PC-3 (cell line): ENCODE results near the gene SAP30L. TPM values are rescaled to one million over a fixed set of nuclear protein-coding genes. Genes with fewer than 3 reads are reported as not detected.

Experiments used
- ATAC-seq: fragments of 200-7000 bp; cut with Tn5 transposase; 2 replicates; pipeline ENCODE4 v1.9.1; 2020; ENCODE audit warnings: mild to moderate bottlenecking, moderate library complexity
- BruUV-seq: library from RNA; stranded (reverse); fragments of 400-500 nt; replicated peaks from 2 replicates; lab custom pipeline; 2021; lab: Mats Ljungman, UMichigan
- CTCF ChIA-PET: fragments of 300-600 bp; sonication (Branson Sonifier 250); formaldehyde crosslinking; loops from one replicate; lab custom pipeline; 2022; ENCODE audit warnings: antibody characterized with exemption; lab: Charles Lee
- POLR2A ChIA-PET: fragments of 300-600 bp; sonication (Branson Sonifier 250); formaldehyde crosslinking; loops from one replicate; lab custom pipeline; 2022; ENCODE audit warnings: antibody characterized with exemption; ENCODE audit not compliant: unreplicated experiment; lab: Charles Lee
- DNase-seq: peaks from one replicate; pipeline ENCODE4 v3.0.0-alpha.2; 2015
- H2AFZ ChIP-seq: fragments of 300-600 bp; sonication (generic); 2 replicates; pipeline ENCODE4 v1.6.0; 2016; ENCODE audit warnings: antibody characterized with exemption, low read length
- H3F3A ChIP-seq: fragments of 300-600 bp; sonication (generic); one replicate; pipeline ENCODE4 v1.6.0; 2017; ENCODE audit warnings: antibody characterized with exemption, low read length, control low read depth, mild to moderate bottlenecking; ENCODE audit not compliant: unreplicated experiment
- H3K27ac ChIP-seq: fragments of 300-600 bp; sonication (generic); 2 replicates; pipeline ENCODE4 v1.5.1; 2016; ENCODE audit warnings: mild to moderate bottlenecking, low read length
- H3K27me3 ChIP-seq: fragments of 300-600 bp; sonication (generic); 2 replicates; pipeline ENCODE4 v1.6.1; 2016; ENCODE audit warnings: low read length, mixed read lengths
- H3K36me3 ChIP-seq: fragments of 300-600 bp; sonication (generic); 2 replicates; pipeline ENCODE4 v1.6.1; 2016; ENCODE audit warnings: low read depth, mixed run types, low read length, mixed read lengths
- H3K4me1 ChIP-seq: fragments of 300-600 bp; sonication (generic); 2 replicates; pipeline ENCODE4 v1.5.1; 2016; ENCODE audit warnings: low read length; ENCODE audit not compliant: insufficient read depth
- H3K4me2 ChIP-seq: fragments of 300-600 bp; sonication (generic); 2 replicates; pipeline ENCODE4 v1.6.0; 2016; ENCODE audit warnings: low read length
- H3K4me3 ChIP-seq: fragments of 300-600 bp; sonication (generic); 2 replicates; pipeline ENCODE4 v1.5.1; 2016; ENCODE audit warnings: mild to moderate bottlenecking, low read length, mixed read lengths
- H3K79me2 ChIP-seq: fragments of 300-600 bp; sonication (generic); 2 replicates; pipeline ENCODE4 v1.6.1; 2017; ENCODE audit warnings: low read length, mixed read lengths
- H3K9ac ChIP-seq: fragments of 300-600 bp; sonication (generic); 2 replicates; pipeline ENCODE4 v1.6.0; 2016; ENCODE audit warnings: mild to moderate bottlenecking, low read length
- H3K9me2 ChIP-seq: fragments of 300-600 bp; sonication (generic); replicated peaks from 2 replicates; pipeline ENCODE4 v1.6.1; 2016; ENCODE audit warnings: mixed run types, low read length, mixed read lengths
- H3K9me3 ChIP-seq: fragments of 300-600 bp; sonication (generic); 2 replicates; pipeline ENCODE4 v1.6.1; 2016; ENCODE audit warnings: low read length, mixed read lengths
- H4K20me1 ChIP-seq: fragments of 300-600 bp; sonication (generic); 2 replicates; pipeline ENCODE4 v1.6.1; 2016; ENCODE audit warnings: low read length, mixed read lengths
- CTCF ChIP-seq: fragments of 300-600 bp; sonication (generic); conservative IDR thresholded peaks from 2 replicates; pipeline ENCODE4 v1.5.1; 2017; ENCODE audit warnings: antibody characterized with exemption, low read depth, mild to moderate bottlenecking, low read length
- EZH2 ChIP-seq: fragments of 300-600 bp; sonication (generic); IDR thresholded peaks from one replicate; pipeline ENCODE4 v1.6.1; 2017; ENCODE audit warnings: antibody characterized with exemption, mild to moderate bottlenecking, low read length; ENCODE audit not compliant: unreplicated experiment
- EZH2phosphoT487 ChIP-seq: fragments of 300-600 bp; sonication (generic); IDR thresholded peaks from 2 replicates; pipeline ENCODE4 v1.6.1; 2018; ENCODE audit warnings: mild to moderate bottlenecking, antibody characterized with exemption, low read length, borderline replicate concordance
- intact Hi-C: fragments of 100-400 bp; cut with micrococcal nuclease; formaldehyde crosslinking; loops from 2 replicates; pipeline ENCODE4 v1.9.0; 2023
- total RNA-seq: library from RNA; depleted of rRNA; stranded (reverse); fragments of >200 nt; gene quantifications from 2 replicates; pipeline ENCODE4 v1.2.3, GENCODE V29; 2014

SAP30L gene
- total RNA-seq, 1 experiment from 2014 or later = 36.0 TPM

GRCh38 chr5:154456540-154456939 lies 10.7 kb downstream of the SAP30L start:
- CTCF ChIA-PET = no interaction called here

GRCh38 chr5:154459015-154459414 lies 13.2 kb downstream of the SAP30L start:
- POLR2A ChIA-PET = no interaction called here
- BruUV-seq = no TSS peak
- no peak for DNase-seq

More at GRCh38 chr5:154456540-154456939, 10.7 kb downstream of the SAP30L start:
- Histone ChIP-seq H3K27ac (no peak overlapping the region), H2AFZ (no peak overlapping the region), H3K27me3 (no peaks in the 10 kb centered on the region), H3F3A (no peaks in the 10 kb centered on the region), H3K9ac (no peak overlapping the region), H3K4me2 (no peak overlapping the region), H3K79me2 (no peaks in the 10 kb centered on the region), H3K4me1 (no peaks in the 10 kb centered on the region), H3K36me3 (peaks cover 8% of the 10 kb centered on the region; the same call in 1 of the 2 replicates), H3K4me3 (no peak overlapping the region), H3K9me2 (no peaks in the 10 kb centered on the region), H3K9me3 (no peaks in the 10 kb centered on the region), H4K20me1 (no peaks in the 10 kb centered on the region)
- no peak for DNase-seq
- POLR2A ChIA-PET = no interaction called here
- TF ChIP-seq EZH2phosphoT487 = no peak
- TF ChIP-seq EZH2 = no peak
- no peak for TF ChIP-seq CTCF
- ATAC-seq = no peak
- intact Hi-C loops = no loop called here
- no TSS peak for BruUV-seq

GRCh38 chr5:154460172-154460571 lies 14.4 kb downstream of the SAP30L start:
- DNase-seq (no peak), ATAC-seq (no peak)
- Histone ChIP-seq H3K9me3 (no peaks in the 10 kb centered on the region), H3K27ac (no peak overlapping the region), H3K27me3 (no peaks in the 10 kb centered on the region), H4K20me1 (no peaks in the 10 kb centered on the region), H3K36me3 (peaks cover 4% of the 10 kb centered on the region; the same call in 1 of the 2 replicates), H3K4me2 (no peak overlapping the region), H3K9ac (no peak overlapping the region), H2AFZ (no peak overlapping the region), H3F3A (no peaks in the 10 kb centered on the region), H3K4me3 (no peak overlapping the region), H3K79me2 (no peaks in the 10 kb centered on the region), H3K9me2 (no peaks in the 10 kb centered on the region), H3K4me1 (no peaks in the 10 kb centered on the region)
- BruUV-seq = no TSS peak
- CTCF ChIA-PET = interaction anchor here (0.5 kb wide), 1 partner anchor 486 kb away, joined by 5 read pairs; no protein-coding TSS in a partner anchor
- TF ChIP-seq EZH2phosphoT487 (no peak), CTCF (no peak), EZH2 (no peak)
- intact Hi-C loops = loop anchor here (2.0 kb wide), 1 partner anchor 387 kb away; no protein-coding TSS in a partner anchor
- POLR2A ChIA-PET = no interaction called here

More at GRCh38 chr5:154459015-154459414, 13.2 kb downstream of the SAP30L start:
- CTCF ChIA-PET = no interaction called here
- no peaks in the 10 kb centered on the region for H3F3A ChIP-seq
- no peaks in the 10 kb centered on the region for H4K20me1 ChIP-seq
- no peaks in the 10 kb centered on the region for H3K27me3 ChIP-seq
- H3K27ac ChIP-seq = no peak overlapping the region
- H3K79me2 ChIP-seq = no peaks in the 10 kb centered on the region
- intact Hi-C loops = no loop called here
- H3K4me2 ChIP-seq = no peak overlapping the region
- no peak overlapping the region for H3K4me3 ChIP-seq
- no peak overlapping the region for H2AFZ ChIP-seq
- H3K9me3 ChIP-seq = no peaks in the 10 kb centered on the region
- peaks cover 8% of the 10 kb centered on the region; the same call in 1 of the 2 replicates for H3K36me3 ChIP-seq
- no peaks in the 10 kb centered on the region for H3K4me1 ChIP-seq
- no peak overlapping the region for H3K9ac ChIP-seq
- no peaks in the 10 kb centered on the region for H3K9me2 ChIP-seq
- ATAC-seq = no peak
- TF ChIP-seq EZH2phosphoT487 = no peak
